GM12865 (cell line): ENCODE results near the gene LDHAL6B.

Experiments used
- DNase-seq: peaks from one replicate; pipeline ENCODE4 v3.0.0; 2010; ENCODE audit warnings: low read depth
- H3K4me3 ChIP-seq: 2 replicates; pipeline ENCODE4 v1.5.1; 2011; ENCODE audit warnings: mild to moderate bottlenecking, low read depth, low read length, control low read depth
- CTCF ChIP-seq: IDR thresholded peaks from 2 replicates; pipeline ENCODE4 v1.5.1; 2011; ENCODE audit warnings: low read length, control low read depth, low read depth, inconsistent platforms; ENCODE audit not compliant: insufficient read depth; ENCODE audit errors: missing control alignments

The LDHAL6B gene

DNA sequence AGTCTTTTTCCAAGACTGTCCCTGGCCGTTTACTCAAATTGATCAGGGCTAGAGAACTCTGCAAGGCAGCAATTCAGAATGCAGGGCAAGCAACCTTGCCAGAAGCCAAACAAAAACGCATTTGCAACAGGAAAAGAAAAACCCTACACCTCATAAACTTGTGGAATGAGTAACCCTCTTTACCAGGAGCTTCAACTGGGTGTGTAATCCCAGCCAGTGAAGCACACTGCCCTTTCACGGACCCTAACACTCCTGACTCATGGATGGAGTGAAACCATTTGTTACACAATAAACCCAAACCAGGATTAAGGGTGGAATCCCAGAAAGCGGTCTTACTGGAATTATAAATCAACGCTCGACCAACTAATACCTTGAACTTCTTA is 14.8 kb upstream of the LDHAL6B start:
- DNase-seq, result no peak
- no peak for TF ChIP-seq CTCF
- H3K4me3 ChIP-seq, result no peak overlapping the region

DNA sequence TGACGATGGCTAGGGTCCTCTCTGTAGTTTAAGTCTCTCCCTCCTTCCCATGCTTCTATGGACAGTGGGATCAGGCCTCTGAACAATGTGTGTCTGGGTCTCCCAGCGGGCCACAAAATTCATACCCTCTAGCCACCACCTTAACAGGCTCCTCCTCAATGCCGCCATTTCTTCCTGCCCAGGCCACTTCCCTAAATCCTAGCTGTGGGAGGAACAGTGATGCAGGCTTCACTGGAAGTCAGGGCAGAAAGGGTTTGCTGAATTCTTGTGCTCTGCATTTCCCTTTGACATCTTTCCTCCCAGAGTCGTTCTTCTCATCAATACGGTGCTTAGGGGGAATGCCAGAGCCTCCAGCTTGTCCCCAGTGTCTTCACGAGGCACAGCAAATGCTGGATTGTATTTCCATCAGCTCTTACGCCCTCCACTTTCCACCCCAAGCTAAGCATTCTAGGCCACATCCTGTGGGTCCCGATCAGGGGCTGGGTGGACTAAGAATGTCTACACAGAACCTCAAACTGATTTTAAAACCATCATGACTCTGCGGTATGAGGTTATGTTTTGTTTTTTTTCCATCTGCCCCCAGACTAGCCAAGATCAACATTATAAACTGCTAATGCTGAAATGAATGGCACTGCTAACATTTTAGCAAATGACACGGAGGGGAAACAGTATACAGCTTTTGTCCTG is 11.9 kb upstream of the LDHAL6B start:
- no peak overlapping the region for H3K4me3 ChIP-seq
- TF ChIP-seq CTCF, result no peak
- DNase-seq, result no peak

DNA sequence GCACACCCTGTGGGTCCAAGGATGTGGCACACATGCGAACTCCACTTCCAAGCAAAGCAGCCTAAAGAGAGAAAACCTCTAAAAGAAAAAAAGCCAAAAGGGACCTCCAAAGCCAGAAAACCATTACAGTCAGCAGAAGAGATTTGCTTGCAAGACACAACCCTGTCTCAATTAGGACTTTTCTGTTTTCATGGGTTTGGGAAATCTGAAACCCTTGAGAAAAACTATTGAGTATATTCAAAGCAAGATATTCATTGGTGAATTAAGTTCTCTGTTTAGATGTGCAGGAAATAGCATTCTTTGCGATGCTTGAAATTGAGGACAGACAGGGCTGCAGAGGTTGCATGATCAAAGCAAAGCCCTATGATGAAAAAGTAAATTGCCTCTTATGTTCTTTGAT is 10.2 kb upstream of the LDHAL6B start:
- no peak for TF ChIP-seq CTCF
- DNase-seq, result no peak

GRCh38 chr15:59197454-59197853 is 9.2 kb upstream of the LDHAL6B start:
- no peak for TF ChIP-seq CTCF
- DNase-seq, result no peak
- H3K4me3 ChIP-seq, result no peak overlapping the region

More for the DNA sequence above, 10.2 kb upstream of the LDHAL6B start:
- no peak overlapping the region for H3K4me3 ChIP-seq

- H3K4me3 ChIP-seq, result no peak overlapping the region
- TF ChIP-seq CTCF, result no peak
- no peak for DNase-seq
Observed at GRCh38 chr15:59199626-59200465, 6.8 kb upstream of the LDHAL6B start.

- DNase-seq, result no peak
- no peak for TF ChIP-seq CTCF
- no peak overlapping the region for H3K4me3 ChIP-seq
Observed at GRCh38 chr15:59200560-59200959, 6.1 kb upstream of the LDHAL6B start.
